Keratinocyte (primary cell): Measurements from ENCODE around the gene BEND3. TPM values are rescaled to one million over a fixed set of nuclear protein-coding genes. Genes with fewer than 3 reads are reported as not detected.

Experiments
- DNase-seq: peaks from one replicate; pipeline ENCODE4 v3.0.0-alpha.2; 2011; ENCODE audit warnings: low read depth, missing footprints, low spot score
- FAIRE-seq: peaks from 2 replicates; lab custom pipeline; 2011; peaks lifted over from hg19 to GRCh38; lab: Jason Lieb, UNC
- H2AFZ ChIP-seq: 2 replicates; pipeline ENCODE4 v1.6.0; 2012; ENCODE audit warnings: low read length, control low read depth, inconsistent platforms; ENCODE audit not compliant: control insufficient read depth
- H3K27ac ChIP-seq: 2 replicates; pipeline ENCODE4 v1.5.1; 2011; ENCODE audit warnings: low read length; ENCODE audit not compliant: control insufficient read depth, insufficient read depth
- H3K27me3 ChIP-seq: 3 replicates; pipeline ENCODE4 v1.6.0; 2011; ENCODE audit warnings: low read length; ENCODE audit not compliant: control insufficient read depth, insufficient read depth; ENCODE audit errors: extremely low read depth
- H3K36me3 ChIP-seq, 2 experiments: 2 replicates in 1 of 2; 3 replicates in 1 of 2; pipeline ENCODE4 v1.5.1; 2011; ENCODE audit warnings: low read length in 2 of 2, mild to moderate bottlenecking in 1 of 2; ENCODE audit not compliant: control insufficient read depth in 2 of 2, insufficient read depth in 2 of 2; ENCODE audit errors: extremely low read depth in 1 of 2
- H3K4me1 ChIP-seq: 3 replicates; pipeline ENCODE4 v1.5.1; 2011; ENCODE audit warnings: low read length; ENCODE audit not compliant: control insufficient read depth, insufficient read depth; ENCODE audit errors: extremely low read depth
- H3K4me2 ChIP-seq: 3 replicates; pipeline ENCODE4 v1.6.0; 2011; ENCODE audit warnings: low read depth, low read length; ENCODE audit not compliant: control insufficient read depth, insufficient read depth; ENCODE audit errors: extremely low read depth
- H3K4me3 ChIP-seq, 3 experiments: fragments of 200-600 bp in 1 of 3; sonication (generic) in 1 of 3; 2 replicates in 2 of 3; 3 replicates in 1 of 3; pipeline ENCODE4 v1.5.1; 2011 to 2016; ENCODE audit warnings: low read length in 3 of 3, mild to moderate bottlenecking in 3 of 3, control low read depth in 2 of 3, inconsistent platforms in 1 of 3, low read depth in 1 of 3, mixed read lengths in 1 of 3, mixed run types in 1 of 3, moderate library complexity in 1 of 3; ENCODE audit not compliant: control insufficient read depth in 2 of 3, insufficient read depth in 2 of 3; ENCODE audit errors: extremely low read depth in 1 of 3
- H3K79me2 ChIP-seq: 2 replicates; pipeline ENCODE4 v1.6.0; 2012; ENCODE audit warnings: low read length; ENCODE audit not compliant: control insufficient read depth, insufficient read depth
- H3K9ac ChIP-seq: 3 replicates; pipeline ENCODE4 v1.6.0; 2011; ENCODE audit warnings: low read length; ENCODE audit not compliant: control insufficient read depth, insufficient read depth; ENCODE audit errors: extremely low read depth
- H3K9me1 ChIP-seq: 3 replicates; pipeline ENCODE4 v1.6.0; 2011; ENCODE audit warnings: low read length; ENCODE audit not compliant: control insufficient read depth, insufficient read depth; ENCODE audit errors: extremely low read depth
- H3K9me3 ChIP-seq: 2 replicates; pipeline ENCODE4 v1.5.1; 2012; ENCODE audit warnings: low read depth, low read length; ENCODE audit not compliant: control insufficient read depth
- H4K20me1 ChIP-seq: 3 replicates; pipeline ENCODE4 v1.6.0; 2011; ENCODE audit warnings: low read length; ENCODE audit not compliant: control insufficient read depth, insufficient read depth; ENCODE audit errors: extremely low read depth
- CTCF ChIP-seq, 3 experiments: IDR thresholded peaks in 1 of 3; conservative IDR thresholded peaks in 1 of 3; optimal IDR thresholded peaks in 1 of 3; 2 replicates in 2 of 3; 3 replicates in 1 of 3; pipeline versions ENCODE3 to v1.5.1; 2011; ENCODE audit warnings: low read length in 3 of 3, mild to moderate bottlenecking in 3 of 3, moderate library complexity in 2 of 3, control low read depth in 1 of 3, inconsistent platforms in 1 of 3; ENCODE audit not compliant: insufficient read depth in 2 of 3; ENCODE audit errors: extremely low read depth in 1 of 3
- EZH2 ChIP-seq: IDR thresholded peaks from one replicate; pipeline ENCODE4 v1.6.1; 2012; ENCODE audit warnings: inconsistent platforms, mild to moderate bottlenecking, low read length, moderate library complexity
- dilution Hi-C: fragments of 300-500 bp; cut with MboI; formaldehyde crosslinking; loops from one replicate; pipeline ENCODE4 v1.7.0; 2020; ENCODE audit warnings: low sequenced_read_pairs; ENCODE audit not compliant: extremely low pct_ligation_motif_present
- polyA plus RNA-seq, 5 experiments: library from polyadenylated mRNA; depleted of rRNA in 3 of 5; stranded (reverse) in 3 of 5; stranded (forward) in 1 of 5; unstranded in 1 of 5; fragments of >200 nt; gene quantifications; 1 replicate in 1 of 5; 2 replicates in 3 of 5; 3 replicates in 1 of 5; pipeline versions ENCODE4 v1.2.1 to v1.2.3, GENCODE V29; 2011 to 2012; ENCODE audit warnings: missing spikeins in 2 of 5, low read depth in 1 of 5, low replicate concordance in 1 of 5

BEND3 gene
- polyA plus RNA-seq, 1 donor (not counting 4 experiments of a cell fraction or from before 2014, with no cell fraction given): 2.1 TPM

GRCh38 chr6:107060704-107061103, 54.6 kb downstream of the BEND3 start:
- dilution Hi-C loops: no loop called here
- FAIRE-seq: no peak
- TF ChIP-seq EZH2 (no peak), CTCF (optimal IDR thresholded peaks at IDR 0.05 in 1 of 3, IDR thresholded peaks at IDR 0.05 in 1 of 3, conservative IDR thresholded peaks at IDR 0.05 in 1 of 3; ENCODE audit: extremely low read depth in 1 of 3, insufficient read depth in 2 of 3, low read length in 3 of 3) (no peak)

GRCh38 chr6:107059606-107060005, 55.7 kb downstream of the BEND3 start:
- no peak overlapping the region for H3K4me3 ChIP-seq
- H3K36me3 ChIP-seq: no peaks in the 10 kb centered on the region
- H3K9me3 ChIP-seq: no peaks in the 10 kb centered on the region
- H3K4me1 ChIP-seq: peaks cover 8% of the 10 kb centered on the region
- H3K27me3 ChIP-seq: no peaks in the 10 kb centered on the region
- dilution Hi-C loops: no loop called here
- no peak overlapping the region for H3K4me2 ChIP-seq
- no peak overlapping the region for H3K27ac ChIP-seq
- H3K79me2 ChIP-seq: no peaks in the 10 kb centered on the region
- H4K20me1 ChIP-seq: no peaks in the 10 kb centered on the region
- no peak for TF ChIP-seq CTCF (optimal IDR thresholded peaks at IDR 0.05 in 1 of 3, IDR thresholded peaks at IDR 0.05 in 1 of 3, conservative IDR thresholded peaks at IDR 0.05 in 1 of 3; ENCODE audit: extremely low read depth in 1 of 3, insufficient read depth in 2 of 3, low read length in 3 of 3)
- TF ChIP-seq EZH2: no peak
- no peak overlapping the region for H3K9ac ChIP-seq
- H2AFZ ChIP-seq: peak overlapping the region; percentile 47
- peak; percentile 68 for FAIRE-seq
- DNase-seq: no peak
- no peaks in the 10 kb centered on the region for H3K9me1 ChIP-seq

More at GRCh38 chr6:107060704-107061103, 54.6 kb downstream of the BEND3 start:
- Histone ChIP-seq H3K4me2 (no peak overlapping the region), H3K4me1 (peaks cover 11% of the 10 kb centered on the region), H2AFZ (no peak overlapping the region), H3K27ac (no peak overlapping the region), H3K4me3 (no peak overlapping the region), H3K27me3 (no peaks in the 10 kb centered on the region), H3K9ac (no peak overlapping the region), H3K9me3 (no peaks in the 10 kb centered on the region), H3K36me3 (no peaks in the 10 kb centered on the region), H3K79me2 (no peaks in the 10 kb centered on the region), H4K20me1 (no peaks in the 10 kb centered on the region), H3K9me1 (no peaks in the 10 kb centered on the region)
- no peak for DNase-seq
